Gastrocnemius medialis (tissue), 4 donors: ENCODE data around the gene KCNH3.

Source experiments
- CTCF ChIP-seq, 5 experiments: fragments of 450-650 bp in 3 of 5; fragments of 200-600 bp in 2 of 5; sonication (generic) in 2 of 5; IDR thresholded peaks in 4 of 5; conservative IDR thresholded peaks in 1 of 5; 1 replicate in 4 of 5; 2 replicates in 1 of 5; pipeline ENCODE4 v1.5.1; 2016 to 2019; ENCODE audit warnings: antibody characterized with exemption in 5 of 5, mild to moderate bottlenecking in 3 of 5, moderate library complexity in 3 of 5
- POLR2A ChIP-seq, 2 donors: fragments of 450-650 bp; IDR thresholded peaks; one replicate each; pipeline ENCODE4 v1.6.1; 2017; ENCODE audit warnings: antibody characterized with exemption in 2 of 2, mild to moderate bottlenecking in 2 of 2, moderate library complexity in 2 of 2

GRCh38 chr12:49537231-49537751, 1.5 kb upstream of the KCNH3 start:
- no peak for TF ChIP-seq CTCF (IDR thresholded peaks at IDR 0.05 in 4 of 5, conservative IDR thresholded peaks at IDR 0.05 in 1 of 5)
- TF ChIP-seq POLR2A (IDR thresholded peaks at IDR 0.05) = no peak
